ENCODE measurements around the gene PELO. TPM values are rescaled to one million over a fixed set of nuclear protein-coding genes. Genes with fewer than 3 reads are reported as not detected.

The PELO gene
- polyA plus RNA-seq, 1 of the 3 experiments (the other 2 are of a cell fraction), result 10.7 TPM

- CTCF ChIA-PET, result interaction anchor here (1.0 to 1.5 kb wide), 2 partner anchors 16 to 61 kb away, joined by 3 read pairs; no protein-coding TSS in a partner anchor
- WGBS (ENCODE audit: low lambda C conversion rate), result 88% methylated on average over 2 of the region's 2 CpGs
- H3K79me2 ChIP-seq (ENCODE audit: insufficient read depth), result no peaks in the 10 kb centered on the region
These were observed 33.7 kb upstream of the PELO start for GRCh38 chr5:52754051-52754450.

GRCh38 chr5:52757527-52757926, 30.2 kb upstream of the PELO start:
- no peak overlapping the region for H3K4me2 ChIP-seq
- no peaks in the 10 kb centered on the region for H3K9me3 ChIP-seq
- ChIA-PET CTCF (no interaction called here), POLR2A (no interaction called here)
- H3K79me2 ChIP-seq (ENCODE audit: insufficient read depth), result no peaks in the 10 kb centered on the region
- 73% methylated on average over 2 of the region's 2 CpGs for WGBS (ENCODE audit: low lambda C conversion rate)
- no peak for TF ChIP-seq JUND (IDR thresholded peaks at IDR 0.05)
- TF ChIP-seq TAF1 (IDR thresholded peaks at IDR 0.05; ENCODE audit: borderline replicate concordance, low read depth, low read length), result no peak
- no peak for TF ChIP-seq PBX3 (IDR thresholded peaks at IDR 0.05)
- no peak for TF ChIP-seq IRF3 (IDR thresholded peaks at IDR 0.05; ENCODE audit: low read depth, low read length)
- no peak for TF ChIP-seq TEAD4 (IDR thresholded peaks at IDR 0.05; ENCODE audit: borderline replicate concordance, insufficient read depth)
- TF ChIP-seq GATA2 (CRISPR knock-in tag; IDR thresholded peaks at IDR 0.05), result no peak
- no peak for TF ChIP-seq RFX5 (IDR thresholded peaks at IDR 0.05; ENCODE audit: low read length)
- no peak for TF ChIP-seq REST (IDR thresholded peaks at IDR 0.05; ENCODE audit: low read depth, low read length)
- no peak for TF ChIP-seq SIN3A (IDR thresholded peaks at IDR 0.05; ENCODE audit: borderline replicate concordance, low read depth, low read length)
- TF ChIP-seq EP300 (IDR thresholded peaks at IDR 0.05; ENCODE audit: borderline replicate concordance in 1 of 2, low read depth in 1 of 2, low read length in 1 of 2), result no peak
- TF ChIP-seq CTCF (IDR thresholded peaks at IDR 0.05), result no peak
- no peak for TF ChIP-seq RAD21 (IDR thresholded peaks at IDR 0.05; ENCODE audit: low read length)
- no peak for TF ChIP-seq ELF1 (IDR thresholded peaks at IDR 0.05)
- TF ChIP-seq SMC3 (IDR thresholded peaks at IDR 0.05; ENCODE audit: low read depth, low read length), result no peak
- H2AFZ ChIP-seq (ENCODE audit: low read depth), result 0 out of 2 replicates have a peak overlapping the region, but pooled peaks have one; percentile 27
- no peaks in the 10 kb centered on the region for H4K20me1 ChIP-seq (ENCODE audit: insufficient read depth)
- no peaks in the 10 kb centered on the region for H3K4me1 ChIP-seq (ENCODE audit: control insufficient read depth in 1 of 2, insufficient read depth in 2 of 2, low read depth in 1 of 2, low read length in 1 of 2)
- H3F3A ChIP-seq (replicated peaks; ENCODE audit: insufficient read depth), result no peaks in the 10 kb centered on the region
- no peak overlapping the region for H3K27ac ChIP-seq (ENCODE audit: low read depth in 2 of 2, low read length in 1 of 2)
- H3K4me3 ChIP-seq (ENCODE audit: low read depth in 2 of 2, low read length in 1 of 2), result no peak overlapping the region
- H3K27me3 ChIP-seq (ENCODE audit: insufficient read depth), result no peaks in the 10 kb centered on the region
- no peak for DNase-seq
- no peak overlapping the region for H3K9ac ChIP-seq
- H3K9me2 ChIP-seq, result no peaks in the 10 kb centered on the region
- H3K36me3 ChIP-seq (replicated peaks in 1 of 2; ENCODE audit: control insufficient read depth in 1 of 2, insufficient read depth in 2 of 2, low read length in 1 of 2), result no peaks in the 10 kb centered on the region

More at GRCh38 chr5:52754051-52754450, 33.7 kb upstream of the PELO start:
- no peak for DNase-seq
- Histone ChIP-seq H3K9ac (no peak overlapping the region), H4K20me1 (ENCODE audit: insufficient read depth) (no peaks in the 10 kb centered on the region), H3K4me3 (ENCODE audit: low read depth in 2 of 2, low read length in 1 of 2) (no peak overlapping the region), H3K27ac (ENCODE audit: low read depth in 2 of 2, low read length in 1 of 2) (no peak overlapping the region), H3F3A (replicated peaks; ENCODE audit: insufficient read depth) (no peaks in the 10 kb centered on the region), H3K36me3 (replicated peaks in 1 of 2; ENCODE audit: control insufficient read depth in 1 of 2, insufficient read depth in 2 of 2, low read length in 1 of 2) (no peaks in the 10 kb centered on the region), H3K9me3 (no peaks in the 10 kb centered on the region), H3K9me2 (no peaks in the 10 kb centered on the region), H3K4me1 (ENCODE audit: control insufficient read depth in 1 of 2, insufficient read depth in 2 of 2, low read depth in 1 of 2, low read length in 1 of 2) (no peaks in the 10 kb centered on the region), H3K27me3 (ENCODE audit: insufficient read depth) (no peaks in the 10 kb centered on the region), H2AFZ (ENCODE audit: low read depth) (no peak overlapping the region), H3K4me2 (no peak overlapping the region)
- TF ChIP-seq USF2 (IDR thresholded peaks at IDR 0.05; ENCODE audit: borderline replicate concordance, low read depth, low read length) (no peak), FOXJ3 (CRISPR knock-in tag; IDR thresholded peaks at IDR 0.05) (no peak), EZH2phosphoT487 (IDR thresholded peaks at IDR 0.05; ENCODE audit: borderline replicate concordance, low read depth) (no peak), NFIC (IDR thresholded peaks at IDR 0.05; ENCODE audit: borderline replicate concordance) (no peak), RFX5 (IDR thresholded peaks at IDR 0.05; ENCODE audit: low read length) (no peak), JUND (IDR thresholded peaks at IDR 0.05) (no peak)
- POLR2A ChIA-PET, result no interaction called here
